ENCODE results near the gene FBLN5.

GRCh38 chr14:91889477-91890211 is 57.9 kb downstream of the FBLN5 start:
- TF ChIP-seq CTCF (IDR thresholded peaks at IDR 0.05 in 4 of 5, conservative IDR thresholded peaks at IDR 0.05 in 1 of 5) = no peak
- TF ChIP-seq POLR2A (IDR thresholded peaks at IDR 0.05) = no peak
